K562 (cell line): ENCODE measurements around the gene SULT6B1. TPM values are rescaled to one million over a fixed set of nuclear protein-coding genes. Genes with fewer than 3 reads are reported as not detected.

ENCODE experiments used
- CREM ChIP-seq: IDR thresholded peaks from 2 replicates; pipeline ENCODE4 v1.6.1; 2014; ENCODE audit warnings: antibody characterized with exemption, low read depth
- ELF4 ChIP-seq: fragments of 450-650 bp; formaldehyde crosslinking; IDR thresholded peaks from 2 replicates; pipeline ENCODE4 v1.4.0; 2022; ENCODE audit warnings: missing genetic modification characterization
- ETV6 ChIP-seq, 3 experiments: fragments of 150-350 bp in 1 of 3; sonication (generic) in 1 of 3; formaldehyde crosslinking in 1 of 3; IDR thresholded peaks; 2 replicates each; pipeline versions ENCODE4 v1.6.1 to v1.8.0; 2014 to 2022; ENCODE audit warnings: borderline replicate concordance in 2 of 3, low read depth in 2 of 3, antibody characterized with exemption in 1 of 3, low read length in 1 of 3, mild to moderate bottlenecking in 1 of 3, missing genetic modification reagents in 1 of 3
- MLLT1 ChIP-seq, 2 experiments: fragments of 450-650 bp; IDR thresholded peaks; 2 replicates each; pipeline ENCODE4 v1.6.1; 2016
- MTA1 ChIP-seq: fragments of 450-650 bp; IDR thresholded peaks from 2 replicates; pipeline ENCODE4 v1.6.1; 2017; ENCODE audit warnings: borderline replicate concordance
- NBN ChIP-seq: fragments of 450-650 bp; IDR thresholded peaks from 2 replicates; pipeline ENCODE4 v1.6.1; 2016; ENCODE audit warnings: low read depth, mild to moderate bottlenecking
- NFRKB ChIP-seq: fragments of 450-650 bp; IDR thresholded peaks from 2 replicates; pipeline ENCODE4 v1.6.1; 2016; ENCODE audit warnings: low read depth
- NONO ChIP-seq, 2 experiments: fragments of 200-400 bp in 1 of 2; fragments of 450-650 bp in 1 of 2; formaldehyde crosslinking in 1 of 2; IDR thresholded peaks; 2 replicates each; pipeline ENCODE4 v1.6.1; 2017; ENCODE audit warnings: low read depth in 2 of 2, mild to moderate bottlenecking in 2 of 2, moderate library complexity in 2 of 2, low read length in 1 of 2
- OTX1 ChIP-seq: fragments of 450-650 bp; formaldehyde crosslinking; IDR thresholded peaks from 2 replicates; pipeline ENCODE4 v1.4.0; 2022; ENCODE audit warnings: mild to moderate bottlenecking
- PHF21A ChIP-seq: fragments of 450-650 bp; IDR thresholded peaks from 2 replicates; pipeline ENCODE4 v1.6.1; 2017; ENCODE audit warnings: low read depth, borderline replicate concordance
- TBP ChIP-seq: optimal IDR thresholded peaks from 2 replicates; pipeline ENCODE3; 2011; ENCODE audit warnings: low read depth, low read length, improper control_type of control experiment
- TCF7 ChIP-seq: sonication (generic); IDR thresholded peaks from 2 replicates; pipeline ENCODE4 v1.6.1; 2016; ENCODE audit warnings: antibody characterized with exemption, borderline replicate concordance
- TRIM24 ChIP-seq, 2 experiments: fragments of 450-650 bp; IDR thresholded peaks; 2 replicates each; pipeline ENCODE4 v1.6.1; 2016
- ZBTB7A ChIP-seq: IDR thresholded peaks from 2 replicates; pipeline ENCODE4 v1.6.1; 2011; ENCODE audit warnings: low read depth, mild to moderate bottlenecking, low read length, moderate library complexity, borderline replicate concordance; ENCODE audit not compliant: control insufficient read depth
- ZNF121 ChIP-seq: sonication (generic); formaldehyde crosslinking; conservative IDR thresholded peaks from 2 replicates; pipeline ENCODE4 v1.8.0; 2022; ENCODE audit warnings: missing genetic modification reagents
- ZNF324 ChIP-seq: fragments of 250-450 bp; sonication (Bioruptor Pico); IDR thresholded peaks from 2 replicates; pipeline ENCODE4 v1.4.0; 2020; ENCODE audit warnings: mild to moderate bottlenecking
- ZNF609 ChIP-seq: sonication (generic); formaldehyde crosslinking; IDR thresholded peaks from 2 replicates; pipeline ENCODE4 v1.8.1; 2023; ENCODE audit warnings: missing genetic modification reagents, mild to moderate bottlenecking, borderline replicate concordance
- polyA plus RNA-seq, 8 experiments: library from polyadenylated mRNA; depleted of rRNA in 4 of 8; stranded (reverse) in 5 of 8; unstranded in 3 of 8; fragments of >200 nt; fragmentation: Nextera tagmentation in 2 of 8; fragmentation: Illumina TruSeq in 1 of 8; extraction: Ambion mirVana in 2 of 8; extraction: Trizol in 1 of 8; gene quantifications; 2 replicates each; pipeline versions ENCODE4 v1.2.1 to v1.2.3, GENCODE V29; 2011 to 2014; ENCODE audit warnings: inconsistent platforms in 1 of 8, missing spikeins in 1 of 8
- total RNA-seq, 7 experiments: library from RNA; depleted of rRNA in 6 of 7; stranded (reverse); fragments of >200 nt in 6 of 7; fragmentation: Illumina TruSeq in 2 of 7; extraction: Trizol in 2 of 7; gene quantifications; 2 replicates each; pipeline versions ENCODE4 v1.2.1 to v1.2.3, GENCODE V29; 2011 to 2021; ENCODE audit warnings: low replicate concordance in 1 of 7
- TF ChIP-seq, protein P1 (sequence below): sonication (generic); formaldehyde crosslinking; IDR thresholded peaks from 2 replicates; pipeline ENCODE4 v1.4.0; 2020; ENCODE audit warnings: mild to moderate bottlenecking, missing genetic modification reagents

SULT6B1 gene
- total and polyA plus RNA-seq, 9 of the 15 experiments (the other 6 are each of a cell fraction or from before 2014, with no cell fraction given): not detected

DNA sequence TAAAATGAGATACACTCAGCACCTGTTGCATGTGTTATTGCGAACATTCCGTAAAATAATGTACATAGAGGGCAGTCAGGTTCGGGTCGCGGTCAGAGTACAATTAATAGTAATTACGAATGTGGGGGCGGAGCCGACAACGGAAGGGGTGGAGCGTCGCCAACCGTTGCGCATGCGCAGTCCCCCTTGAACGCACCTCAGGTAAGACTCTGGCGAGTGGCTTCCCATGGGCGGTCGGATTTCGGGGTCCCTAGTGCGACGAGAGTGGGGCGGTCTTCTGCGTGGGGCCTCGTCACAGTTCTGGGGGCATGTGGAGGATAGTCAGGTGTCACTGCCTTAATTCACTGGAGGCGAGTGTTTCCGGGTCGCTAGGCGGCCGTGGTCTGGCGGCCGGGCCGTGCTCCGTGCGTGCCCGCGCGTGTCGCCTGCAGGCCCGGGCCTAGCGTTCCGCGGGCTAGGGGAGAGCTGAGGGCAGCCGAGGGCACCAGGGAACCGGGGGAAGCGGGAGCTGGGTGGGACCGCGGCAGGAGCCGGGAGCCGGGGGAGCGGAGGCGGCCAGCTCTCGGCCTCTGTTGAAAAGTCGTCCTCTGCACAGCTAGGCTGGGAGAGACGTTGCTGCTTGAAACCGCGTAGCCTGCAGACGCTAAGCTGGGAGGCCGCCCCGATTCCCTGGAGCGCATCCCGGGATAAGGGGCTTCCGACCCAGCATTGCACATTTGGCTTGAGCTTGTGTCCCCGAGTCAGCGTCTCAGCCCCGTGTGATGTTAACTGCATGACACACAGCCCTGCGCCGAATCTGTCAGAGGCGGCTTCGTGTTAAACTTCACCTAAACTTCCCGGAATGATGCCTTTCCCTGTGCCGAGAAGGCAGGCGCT is 8.1 kb upstream of the SULT6B1 start, which contains the start of gene CEBPZOS (continued):
- no peak; the same call in 1 of the 2 replicates for TF ChIP-seq ZBTB7A
- TF ChIP-seq NONO (IDR thresholded peaks at IDR 0.05; ENCODE audit: low read depth in 2 of 2, low read length in 1 of 2): no peak
- no peak for TF ChIP-seq TRIM24 (IDR thresholded peaks at IDR 0.05)
- TF ChIP-seq NFRKB: no peak
- no peak for TF ChIP-seq PHF21A
- peak; percentile 17; the same call in 1 of the 2 replicates for TF ChIP-seq ELF4 (CRISPR knock-in tag)
- no peak; the same call in 1 of the 2 replicates for TF ChIP-seq NBN
- no peak for TF ChIP-seq MLLT1 (IDR thresholded peaks at IDR 0.05)
- no peak for TF ChIP-seq ZNF121 (CRISPR knock-in tag)
- no peak for TF ChIP-seq TCF7
- no peak for TF ChIP-seq ETV6 (IDR thresholded peaks at IDR 0.05; ENCODE audit: borderline replicate concordance in 1 of 2, low read depth in 2 of 2, low read length in 1 of 2)
- 0 out of 2 replicates have a peak, but pooled peaks have one; percentile 49 for TF ChIP-seq ETV6 (CRISPR knock-in tag; IDR thresholded peaks at IDR 0.05; ENCODE audit: borderline replicate concordance)
- peak; percentile 68 for TF ChIP-seq TBP
- TF ChIP-seq ZNF324 (CRISPR knock-in tag): no peak
- TF ChIP-seq CREM: peak; percentile 58; the same call in 1 of the 2 replicates
- TF ChIP-seq, protein P1, sequence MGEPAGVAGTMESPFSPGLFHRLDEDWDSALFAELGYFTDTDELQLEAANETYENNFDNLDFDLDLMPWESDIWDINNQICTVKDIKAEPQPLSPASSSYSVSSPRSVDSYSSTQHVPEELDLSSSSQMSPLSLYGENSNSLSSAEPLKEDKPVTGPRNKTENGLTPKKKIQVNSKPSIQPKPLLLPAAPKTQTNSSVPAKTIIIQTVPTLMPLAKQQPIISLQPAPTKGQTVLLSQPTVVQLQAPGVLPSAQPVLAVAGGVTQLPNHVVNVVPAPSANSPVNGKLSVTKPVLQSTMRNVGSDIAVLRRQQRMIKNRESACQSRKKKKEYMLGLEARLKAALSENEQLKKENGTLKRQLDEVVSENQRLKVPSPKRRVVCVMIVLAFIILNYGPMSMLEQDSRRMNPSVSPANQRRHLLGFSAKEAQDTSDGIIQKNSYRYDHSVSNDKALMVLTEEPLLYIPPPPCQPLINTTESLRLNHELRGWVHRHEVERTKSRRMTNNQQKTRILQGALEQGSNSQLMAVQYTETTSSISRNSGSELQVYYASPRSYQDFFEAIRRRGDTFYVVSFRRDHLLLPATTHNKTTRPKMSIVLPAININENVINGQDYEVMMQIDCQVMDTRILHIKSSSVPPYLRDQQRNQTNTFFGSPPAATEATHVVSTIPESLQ: peak; percentile 81; the same call in 1 of the 2 replicates
- 0 out of 2 replicates have a peak, but pooled peaks have one; percentile 50 for TF ChIP-seq OTX1 (CRISPR knock-in tag)
- peak; percentile 73; the same call in 1 of the 2 replicates for TF ChIP-seq ZNF609 (CRISPR knock-in tag)
- no peak for TF ChIP-seq MTA1
